DOHH2 (cell line): ENCODE data around the gene COL13A1.

Experiments
- H3F3A ChIP-seq: fragments of 200-600 bp; sonication (generic), shearing (Covaris generic); 2 replicates; pipeline ENCODE4 v1.6.0; 2016; ENCODE audit warnings: antibody characterized with exemption, mild to moderate bottlenecking; ENCODE audit not compliant: control insufficient read depth, insufficient read depth
- H3K27ac ChIP-seq: fragments of 200-600 bp; sonication (generic); 2 replicates; pipeline ENCODE4 v1.5.1; 2014; ENCODE audit warnings: low read depth, mild to moderate bottlenecking, low read length, moderate library complexity
- H3K27me3 ChIP-seq: fragments of 200-600 bp; sonication (generic); 2 replicates; pipeline ENCODE4 v1.6.1; 2014; ENCODE audit warnings: mild to moderate bottlenecking, low read length, mixed read lengths; ENCODE audit not compliant: control insufficient read depth
- H3K36me3 ChIP-seq: fragments of 200-600 bp; sonication (generic); 2 replicates; pipeline ENCODE4 v1.6.1; 2014; ENCODE audit warnings: mild to moderate bottlenecking, low read length, moderate library complexity, mixed read lengths; ENCODE audit not compliant: control insufficient read depth
- H3K4me1 ChIP-seq: fragments of 200-600 bp; sonication (generic); 2 replicates; pipeline ENCODE4 v1.6.1; 2014; ENCODE audit warnings: mild to moderate bottlenecking, low read length, mixed read lengths; ENCODE audit not compliant: control insufficient read depth
- H3K4me2 ChIP-seq: fragments of 200-600 bp; sonication (generic); 2 replicates; pipeline ENCODE4 v1.6.0; 2014; ENCODE audit warnings: mild to moderate bottlenecking, low read length, moderate library complexity
- H3K4me3 ChIP-seq: fragments of 200-600 bp; sonication (generic); 2 replicates; pipeline ENCODE4 v1.5.1; 2014; ENCODE audit warnings: mild to moderate bottlenecking, low read length, mixed read lengths
- H3K79me2 ChIP-seq: fragments of 200-600 bp; sonication (generic); 2 replicates; pipeline ENCODE4 v1.6.1; 2014; ENCODE audit warnings: mild to moderate bottlenecking, low read length, mixed read lengths; ENCODE audit not compliant: control insufficient read depth
- H3K9me2 ChIP-seq: fragments of 200-600 bp; sonication (generic); replicated peaks from 2 replicates; pipeline ENCODE4 v1.6.1; 2014; ENCODE audit warnings: mild to moderate bottlenecking, low read length, mixed read lengths; ENCODE audit not compliant: control insufficient read depth
- H3K9me3 ChIP-seq: fragments of 200-600 bp; sonication (generic); 2 replicates; pipeline ENCODE4 v1.6.1; 2014; ENCODE audit warnings: antibody characterized with exemption, low read length, mixed read lengths; ENCODE audit not compliant: control insufficient read depth, insufficient read depth
- H4K20me1 ChIP-seq: fragments of 200-600 bp; sonication (generic); 2 replicates; pipeline ENCODE4 v1.6.0; 2014; ENCODE audit warnings: low read depth, mild to moderate bottlenecking, antibody characterized with exemption, low read length, moderate library complexity; ENCODE audit not compliant: control insufficient read depth, insufficient read depth
- CTCF ChIP-seq: fragments of 200-600 bp; sonication (generic); IDR thresholded peaks from one replicate; pipeline ENCODE4 v1.5.1; 2014; ENCODE audit warnings: antibody characterized with exemption, mild to moderate bottlenecking, low read depth, low read length; ENCODE audit not compliant: poor library complexity, severe bottlenecking
- EZH2phosphoT487 ChIP-seq: fragments of 200-600 bp; sonication (generic); IDR thresholded peaks from 2 replicates; pipeline ENCODE4 v1.6.1; 2017; ENCODE audit warnings: borderline replicate concordance, mild to moderate bottlenecking, antibody characterized with exemption, low read length, moderate library complexity, mixed read lengths

Gene COL13A1

GRCh38 chr10:69980672-69981071, 179.0 kb downstream of the COL13A1 start:
- Histone ChIP-seq H3K4me2 (no peak overlapping the region), H4K20me1 (no peaks in the 10 kb centered on the region), H3K36me3 (no peaks in the 10 kb centered on the region), H3F3A (no peaks in the 10 kb centered on the region), H3K9me3 (no peaks in the 10 kb centered on the region), H3K27ac (no peak overlapping the region), H3K79me2 (no peaks in the 10 kb centered on the region), H3K27me3 (peaks cover 21% of the 10 kb centered on the region), H3K9me2 (no peaks in the 10 kb centered on the region), H3K4me3 (no peak overlapping the region), H3K4me1 (no peaks in the 10 kb centered on the region)
- TF ChIP-seq EZH2phosphoT487 (no peak), CTCF (no peak)

GRCh38 chr10:69988094-69988493, 186.4 kb downstream of the COL13A1 start:
- Histone ChIP-seq H3K4me3 (no peak overlapping the region), H3K27me3 (peaks cover 15% of the 10 kb centered on the region), H3K36me3 (no peaks in the 10 kb centered on the region), H4K20me1 (no peaks in the 10 kb centered on the region), H3F3A (no peaks in the 10 kb centered on the region), H3K4me2 (no peak overlapping the region), H3K4me1 (no peaks in the 10 kb centered on the region), H3K79me2 (no peaks in the 10 kb centered on the region), H3K9me2 (no peaks in the 10 kb centered on the region), H3K9me3 (no peaks in the 10 kb centered on the region), H3K27ac (no peak overlapping the region)
- TF ChIP-seq CTCF, result no peak
- no peak for TF ChIP-seq EZH2phosphoT487

GRCh38 chr10:69991151-69991550, 189.4 kb downstream of the COL13A1 start:
- Histone ChIP-seq H3K4me1 (no peaks in the 10 kb centered on the region), H3K27me3 (peaks cover 25% of the 10 kb centered on the region), H3K9me3 (no peaks in the 10 kb centered on the region), H3K4me2 (no peak overlapping the region), H3F3A (no peaks in the 10 kb centered on the region), H3K27ac (no peak overlapping the region), H3K79me2 (no peaks in the 10 kb centered on the region), H4K20me1 (no peaks in the 10 kb centered on the region), H3K36me3 (no peaks in the 10 kb centered on the region), H3K9me2 (no peaks in the 10 kb centered on the region; the same call in 1 of the 2 replicates), H3K4me3 (no peak overlapping the region)
- no peak for TF ChIP-seq EZH2phosphoT487
- TF ChIP-seq CTCF, result no peak
